PC-9 (cell line): Measurements from ENCODE around the gene CRACDL.

Source experiments
- CTCF ChIP-seq: fragments of 200-600 bp; sonication (generic); conservative IDR thresholded peaks from 2 replicates; pipeline ENCODE4 v1.6.1; 2017; ENCODE audit warnings: mixed run types, antibody characterized with exemption, mild to moderate bottlenecking, moderate library complexity
- EZH2 ChIP-seq: fragments of 200-600 bp; sonication (generic); IDR thresholded peaks from 2 replicates; pipeline ENCODE4 v1.8.0; 2017; ENCODE audit warnings: antibody characterized with exemption, low read depth

DNA sequence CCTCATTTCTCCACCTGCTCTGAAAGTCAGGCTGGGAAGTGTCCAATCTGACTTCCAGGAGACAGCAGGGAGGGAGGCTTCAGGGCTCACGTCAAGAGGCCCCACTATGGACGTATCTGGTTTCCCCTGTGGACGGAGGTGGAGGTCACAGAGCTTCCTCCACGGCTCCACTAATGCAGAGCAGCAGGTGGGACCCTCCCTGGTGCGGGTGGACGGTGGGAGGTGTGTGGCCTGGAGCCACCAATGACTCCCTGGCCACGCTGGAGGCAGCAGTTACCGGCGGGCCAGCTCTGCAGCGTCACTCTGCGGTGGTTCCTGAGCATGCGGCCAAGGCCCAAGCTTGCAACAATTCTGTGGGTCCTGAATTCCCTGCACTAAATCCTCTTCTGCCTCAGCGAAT is 9.0 kb downstream of the CRACDL start:
- TF ChIP-seq CTCF (no peak), EZH2 (no peak)
